HEK293T (cell line): ENCODE measurements around the gene NEURL1.

Experiments
- ARNT ChIP-seq: fragments of 450-650 bp; IDR thresholded peaks from 2 replicates; pipeline ENCODE4 v1.6.1; 2017; ENCODE audit warnings: mild to moderate bottlenecking
- BHLHE40 ChIP-seq: fragments of 450-650 bp; IDR thresholded peaks from 2 replicates; pipeline ENCODE4 v1.6.1; 2016; ENCODE audit warnings: mild to moderate bottlenecking, moderate library complexity, borderline replicate concordance
- CTBP1 ChIP-seq: fragments of 450-650 bp; IDR thresholded peaks from 2 replicates; pipeline ENCODE4 v1.6.1; 2016; ENCODE audit warnings: borderline replicate concordance
- FOXA1 ChIP-seq: fragments of 450-650 bp; IDR thresholded peaks from 2 replicates; pipeline ENCODE4 v1.6.1; 2016; ENCODE audit warnings: mild to moderate bottlenecking
- FOXK2 ChIP-seq: fragments of 450-650 bp; IDR thresholded peaks from 2 replicates; pipeline ENCODE4 v1.6.1; 2016; ENCODE audit warnings: mild to moderate bottlenecking
- FOXM1 ChIP-seq: fragments of 450-650 bp; IDR thresholded peaks from 2 replicates; pipeline ENCODE4 v1.6.1; 2017; ENCODE audit warnings: mild to moderate bottlenecking, borderline replicate concordance
- HDGF ChIP-seq: fragments of 450-650 bp; IDR thresholded peaks from 2 replicates; pipeline ENCODE4 v1.6.1; 2017; ENCODE audit warnings: antibody characterized with exemption, borderline replicate concordance
- LEF1 ChIP-seq: fragments of 450-650 bp; IDR thresholded peaks from 2 replicates; pipeline ENCODE4 v1.6.1; 2017; ENCODE audit warnings: mild to moderate bottlenecking, borderline replicate concordance
- NFRKB ChIP-seq: fragments of 450-650 bp; IDR thresholded peaks from 2 replicates; pipeline ENCODE4 v1.6.1; 2016; ENCODE audit warnings: mild to moderate bottlenecking, moderate library complexity
- SP1 ChIP-seq: fragments of 450-650 bp; IDR thresholded peaks from 2 replicates; pipeline ENCODE4 v1.6.1; 2017
- SUZ12 ChIP-seq: fragments of 450-650 bp; IDR thresholded peaks from 2 replicates; pipeline ENCODE4 v1.6.1; 2016; ENCODE audit warnings: mild to moderate bottlenecking
- TARDBP ChIP-seq: fragments of 450-650 bp; IDR thresholded peaks from 2 replicates; pipeline ENCODE4 v1.6.1; 2016
- TF ChIP-seq, protein P1 (sequence below): fragments of 450-650 bp; IDR thresholded peaks from 2 replicates; pipeline ENCODE4 v1.6.1; 2016

DNA sequence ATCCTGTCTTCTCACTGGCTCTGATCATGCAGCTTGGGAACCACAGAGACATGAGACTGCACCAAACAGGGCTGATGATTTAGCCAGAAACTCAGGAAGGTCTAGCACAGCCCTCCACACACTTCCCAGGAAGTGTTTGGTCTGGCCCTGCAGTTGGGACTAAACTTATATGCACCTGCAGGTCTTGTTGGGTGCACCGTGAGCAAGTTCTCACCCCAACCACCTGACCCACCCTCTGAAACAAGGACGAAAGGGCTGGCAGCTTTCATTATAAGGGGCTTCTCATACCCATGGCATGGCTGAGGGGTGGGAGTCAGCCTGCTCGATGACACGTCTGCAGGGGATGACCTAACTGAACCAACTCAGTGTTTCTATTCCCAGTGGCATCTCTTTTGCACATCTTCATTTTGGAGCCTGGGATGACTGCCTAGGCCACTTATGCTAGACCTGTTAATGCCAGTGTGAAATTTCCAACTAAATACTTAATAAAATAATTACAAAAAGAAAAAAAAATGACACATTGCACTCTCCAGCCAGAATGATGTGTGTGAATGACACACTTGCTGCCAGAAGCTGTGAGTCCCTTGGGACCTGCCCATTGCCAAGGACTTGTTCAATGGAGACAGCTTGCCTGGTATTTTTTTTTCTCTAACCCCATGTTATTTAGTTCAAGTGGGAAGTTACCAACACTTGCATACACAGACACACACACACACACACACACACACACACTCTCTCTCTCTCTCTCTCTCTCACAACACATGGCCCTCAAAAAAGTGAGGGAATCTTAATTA lies 102.6 kb downstream of the NEURL1 start:
- TF ChIP-seq NFRKB (no peak), ARNT (no peak), CTBP1 (no peak), FOXM1 (no peak), SUZ12 (no peak), TARDBP (no peak), LEF1 (no peak), BHLHE40 (no peak), HDGF (no peak), SP1 (no peak), FOXA1 (no peak), FOXK2 (no peak)
- TF ChIP-seq, protein P1, sequence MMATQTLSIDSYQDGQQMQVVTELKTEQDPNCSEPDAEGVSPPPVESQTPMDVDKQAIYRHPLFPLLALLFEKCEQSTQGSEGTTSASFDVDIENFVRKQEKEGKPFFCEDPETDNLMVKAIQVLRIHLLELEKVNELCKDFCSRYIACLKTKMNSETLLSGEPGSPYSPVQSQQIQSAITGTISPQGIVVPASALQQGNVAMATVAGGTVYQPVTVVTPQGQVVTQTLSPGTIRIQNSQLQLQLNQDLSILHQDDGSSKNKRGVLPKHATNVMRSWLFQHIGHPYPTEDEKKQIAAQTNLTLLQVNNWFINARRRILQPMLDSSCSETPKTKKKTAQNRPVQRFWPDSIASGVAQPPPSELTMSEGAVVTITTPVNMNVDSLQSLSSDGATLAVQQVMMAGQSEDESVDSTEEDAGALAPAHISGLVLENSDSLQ: no peak
